Testis (tissue), 2 donors: Measurements from ENCODE around the gene ZNF22.

Experiments
- POLR2A ChIP-seq: fragments of 450-650 bp; IDR thresholded peaks from one replicate; pipeline ENCODE4 v1.6.1; 2017; ENCODE audit warnings: antibody characterized with exemption, mild to moderate bottlenecking, moderate library complexity
- TF ChIP-seq, protein P1 (sequence below), 3 experiments: fragments of 450-650 bp in 2 of 3; fragments of 200-600 bp in 1 of 3; sonication (generic) in 1 of 3; IDR thresholded peaks; one replicate each; pipeline ENCODE4 v1.5.1; 2016 to 2019; ENCODE audit warnings: antibody characterized with exemption in 3 of 3, mild to moderate bottlenecking in 2 of 3, moderate library complexity in 1 of 3

DNA sequence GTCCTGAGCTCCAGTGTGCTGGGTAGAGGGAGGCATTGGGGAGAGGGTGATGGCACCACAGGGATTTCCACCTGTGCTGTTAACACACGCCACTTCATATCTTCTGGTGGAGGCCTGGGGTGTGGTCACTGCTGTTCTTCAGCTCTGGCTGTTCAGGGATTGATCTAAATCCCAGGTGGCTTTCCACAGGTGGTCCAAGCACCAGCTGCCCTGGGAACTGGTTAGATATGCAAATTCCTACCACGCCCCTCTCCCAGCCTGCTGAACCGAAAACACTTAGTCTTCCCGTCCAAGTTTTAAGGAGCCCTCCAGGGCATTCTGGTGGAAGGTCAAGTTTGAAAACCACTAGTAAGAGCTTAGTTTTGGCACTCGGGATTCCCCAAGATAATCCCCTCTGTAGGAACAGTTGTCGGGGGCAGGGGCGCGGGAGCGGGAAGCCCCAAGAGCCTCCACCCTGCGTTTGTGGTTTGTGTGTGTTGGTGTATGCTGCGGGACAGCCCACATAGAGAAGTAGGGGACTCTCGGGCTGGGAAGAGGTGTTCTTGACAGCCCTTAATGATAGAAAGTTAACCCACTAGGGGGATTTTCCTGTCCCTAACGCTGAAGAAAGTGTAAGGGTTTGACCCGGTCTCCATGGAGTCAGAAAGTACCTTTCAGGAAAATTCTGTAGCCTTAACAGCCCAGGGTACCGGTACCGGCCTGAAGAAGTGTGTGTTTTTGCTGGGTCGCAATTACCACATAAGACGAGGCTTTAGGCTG, 27.2 kb upstream of the ZNF22 start:
- TF ChIP-seq POLR2A: no peak
- TF ChIP-seq, protein P1, sequence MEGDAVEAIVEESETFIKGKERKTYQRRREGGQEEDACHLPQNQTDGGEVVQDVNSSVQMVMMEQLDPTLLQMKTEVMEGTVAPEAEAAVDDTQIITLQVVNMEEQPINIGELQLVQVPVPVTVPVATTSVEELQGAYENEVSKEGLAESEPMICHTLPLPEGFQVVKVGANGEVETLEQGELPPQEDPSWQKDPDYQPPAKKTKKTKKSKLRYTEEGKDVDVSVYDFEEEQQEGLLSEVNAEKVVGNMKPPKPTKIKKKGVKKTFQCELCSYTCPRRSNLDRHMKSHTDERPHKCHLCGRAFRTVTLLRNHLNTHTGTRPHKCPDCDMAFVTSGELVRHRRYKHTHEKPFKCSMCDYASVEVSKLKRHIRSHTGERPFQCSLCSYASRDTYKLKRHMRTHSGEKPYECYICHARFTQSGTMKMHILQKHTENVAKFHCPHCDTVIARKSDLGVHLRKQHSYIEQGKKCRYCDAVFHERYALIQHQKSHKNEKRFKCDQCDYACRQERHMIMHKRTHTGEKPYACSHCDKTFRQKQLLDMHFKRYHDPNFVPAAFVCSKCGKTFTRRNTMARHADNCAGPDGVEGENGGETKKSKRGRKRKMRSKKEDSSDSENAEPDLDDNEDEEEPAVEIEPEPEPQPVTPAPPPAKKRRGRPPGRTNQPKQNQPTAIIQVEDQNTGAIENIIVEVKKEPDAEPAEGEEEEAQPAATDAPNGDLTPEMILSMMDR (IDR thresholded peaks at IDR 0.05): no peak
